Activated T-helper 1 cell treated with anti-CD3 and anti-CD28 coated beads, Interleukin-2, amount 50 U/mL, for 16 hours (primary cell): ENCODE results near the gene SLC4A1.

Source experiments
- DNase-seq, 2 donors: peaks; one replicate each; pipeline ENCODE4 v3.0.0-alpha.2; 2020; ENCODE audit warnings: low read depth in 1 of 2, low spot score in 1 of 2

SLC4A1 gene

DNA sequence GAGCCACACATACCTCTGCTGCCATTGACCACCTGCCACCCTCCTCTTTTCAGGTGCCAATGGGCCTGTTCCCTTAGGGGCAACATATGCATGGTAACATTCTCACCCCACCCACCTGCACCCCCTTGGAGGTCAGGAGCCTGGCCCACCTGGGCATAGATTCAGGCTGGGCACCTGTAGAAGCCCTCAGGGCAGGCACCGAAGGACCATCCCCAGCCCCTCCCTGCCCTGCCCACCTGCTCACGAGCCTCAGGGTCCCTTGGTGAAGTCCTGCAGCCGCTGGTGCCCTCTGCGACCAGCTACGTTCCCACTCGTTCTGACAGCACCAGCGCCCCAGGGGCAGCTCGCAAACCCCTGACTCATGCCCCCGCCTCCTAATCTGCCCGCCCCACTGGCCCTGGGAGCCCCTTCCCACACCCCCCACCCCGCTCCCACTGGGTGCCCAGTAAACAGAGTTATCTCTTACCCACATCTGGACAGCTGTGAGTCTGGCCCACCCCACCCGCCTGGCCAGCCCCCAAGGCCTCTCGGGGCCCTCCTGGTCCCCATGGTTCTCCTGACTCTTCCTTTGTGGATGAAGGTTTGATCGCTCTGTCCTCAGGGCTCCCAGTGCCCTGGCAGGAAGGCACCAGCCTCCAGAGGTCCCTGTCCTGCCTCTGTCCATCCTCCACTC is at the start of gene SLC4A1:
TSS of gene SLC4A1 (minus strand) at position 318 of the 673 bp plus-strand sequence. CDS start 5,269 bp downstream, outside the sequence.
- DNase-seq = no peak

DNA sequence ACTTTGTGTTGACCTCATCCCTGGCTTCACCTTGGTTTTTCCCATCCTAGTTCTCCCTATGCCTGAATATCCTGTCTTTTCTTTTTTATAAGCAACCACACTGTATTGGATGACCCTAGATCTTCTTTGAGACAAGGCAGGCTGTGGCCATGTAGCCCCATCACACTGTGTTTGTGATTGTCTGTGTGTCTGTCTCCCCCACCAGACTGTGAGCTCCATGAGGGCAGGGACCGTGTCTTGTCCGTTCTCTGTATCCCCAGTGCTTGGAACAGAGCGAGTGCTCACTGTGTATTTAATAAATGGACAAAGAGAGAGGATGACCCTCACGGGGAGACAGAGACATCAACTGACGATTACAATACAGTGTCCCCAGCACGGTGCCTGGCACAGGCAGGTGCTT is 49.6 kb upstream of the SLC4A1 start:
- DNase-seq = no peak

DNA sequence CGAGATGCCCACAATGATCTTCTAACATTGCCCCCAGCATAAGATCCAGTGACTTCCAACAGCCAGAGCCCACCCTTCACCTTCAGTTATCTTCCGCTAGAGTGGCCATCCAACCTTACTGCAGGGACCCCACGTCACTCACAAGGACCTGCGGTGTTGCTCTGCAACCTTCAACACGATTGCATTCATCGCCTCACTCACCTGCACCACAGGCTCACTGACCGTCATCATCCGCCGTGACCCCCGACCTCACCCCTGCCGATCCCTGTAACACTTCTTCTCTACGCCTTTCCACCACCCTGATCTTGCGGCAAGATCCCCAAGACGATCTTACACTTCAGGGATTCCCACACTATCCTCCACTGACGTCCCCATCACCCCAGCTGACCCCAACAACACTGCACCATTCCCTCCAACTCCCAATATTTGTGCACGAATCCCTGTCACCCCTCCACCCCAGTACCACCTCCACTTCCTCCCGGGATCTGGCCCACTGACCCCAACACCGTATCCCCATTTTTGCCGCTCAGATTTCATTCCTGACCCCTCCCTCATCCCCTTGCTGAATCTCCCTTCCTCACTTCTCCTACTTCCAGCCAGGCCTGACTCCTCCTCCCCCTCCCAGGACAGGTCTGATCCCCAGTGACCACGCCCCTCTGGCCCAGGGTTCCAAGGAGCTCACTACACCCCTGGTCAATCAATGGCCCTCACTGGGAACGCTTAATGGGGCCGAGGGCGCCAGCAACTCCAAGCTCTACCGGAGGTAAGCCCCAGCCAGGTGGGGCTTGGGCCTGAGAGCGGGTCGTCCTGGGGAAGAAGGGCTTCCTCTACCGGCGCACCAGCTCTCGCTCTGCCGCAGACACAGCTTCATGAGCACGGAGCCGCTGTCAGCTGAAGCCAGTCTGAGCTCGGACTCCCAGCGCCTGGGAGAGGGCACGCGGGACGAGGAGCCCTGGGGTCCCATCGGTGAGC is 48.1 kb upstream of the SLC4A1 start:
- DNase-seq = no peak

DNA sequence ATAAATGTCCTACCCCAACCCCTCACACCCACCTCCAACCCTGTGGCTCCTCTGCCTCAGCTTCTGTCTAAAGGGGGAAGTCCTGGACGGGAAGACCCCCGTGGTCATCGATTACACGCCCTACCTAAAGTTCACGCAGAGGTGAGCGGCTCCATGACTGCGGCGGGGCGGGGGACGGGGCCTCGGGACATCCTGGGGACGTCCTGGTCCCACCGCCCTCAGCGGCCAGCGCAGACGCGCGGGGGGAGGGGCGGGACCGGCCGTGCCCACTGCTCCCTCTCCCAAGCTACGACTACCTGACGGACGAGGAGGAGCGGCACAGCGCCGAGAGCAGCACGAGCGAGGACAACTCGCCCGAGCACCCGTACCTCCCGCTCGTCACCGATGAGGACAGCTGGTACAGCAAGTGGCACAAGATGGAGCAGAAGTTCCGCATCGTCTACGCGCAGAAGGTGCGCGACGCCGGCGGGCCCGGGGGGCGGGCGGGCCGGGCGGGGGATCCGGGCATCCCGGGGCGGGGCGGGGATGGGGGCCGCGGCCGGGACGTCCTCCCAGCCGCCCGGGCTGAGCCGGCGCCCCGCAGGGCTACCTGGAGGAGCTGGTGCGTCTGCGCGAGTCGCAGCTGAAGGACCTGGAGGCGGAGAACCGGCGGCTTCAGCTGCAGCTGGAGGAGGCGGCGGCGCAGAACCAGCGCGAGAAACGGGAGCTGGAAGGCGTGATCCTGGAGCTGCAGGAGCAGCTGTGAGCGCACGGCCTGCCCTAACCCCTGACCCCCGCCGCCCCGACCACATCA is 47.1 kb upstream of the SLC4A1 start:
- no peak for DNase-seq

DNA sequence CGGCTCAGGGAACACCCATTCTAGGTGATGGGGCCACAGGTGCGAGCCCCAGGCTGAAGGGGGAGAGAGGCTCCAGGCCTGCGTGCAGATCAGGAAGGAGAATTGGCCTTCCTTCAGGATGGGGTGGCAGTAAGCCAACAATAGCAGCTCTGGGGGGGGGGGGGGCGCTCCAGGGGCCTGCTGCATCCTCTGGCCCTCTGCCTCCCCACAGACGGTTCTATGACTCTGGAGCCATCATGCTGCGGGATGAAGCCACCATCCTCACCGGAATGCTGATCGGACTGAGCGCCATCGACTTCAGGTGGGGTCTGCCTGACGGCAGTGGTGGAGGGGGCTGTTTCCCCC is 46.6 kb upstream of the SLC4A1 start:
- DNase-seq = no peak

DNA sequence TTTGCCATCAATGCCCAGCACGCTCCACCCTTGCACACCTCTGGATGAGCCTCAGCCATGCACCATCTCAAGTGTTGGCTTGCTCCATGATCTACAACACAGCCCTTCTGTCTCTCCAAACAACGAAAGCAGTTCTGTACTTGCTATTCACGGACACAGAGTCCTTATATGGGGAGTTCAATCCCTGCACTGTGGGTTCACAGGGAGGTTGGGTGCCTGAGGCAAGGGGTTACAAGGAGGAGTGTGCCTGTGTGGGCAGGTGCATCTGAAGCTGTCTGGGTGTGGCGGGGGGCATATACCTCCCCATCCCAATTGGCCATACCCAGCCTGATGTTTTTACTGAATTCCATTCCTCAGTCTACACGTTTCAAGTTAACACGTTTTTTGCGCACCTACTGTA is 46.1 kb upstream of the SLC4A1 start:
- no peak for DNase-seq

DNA sequence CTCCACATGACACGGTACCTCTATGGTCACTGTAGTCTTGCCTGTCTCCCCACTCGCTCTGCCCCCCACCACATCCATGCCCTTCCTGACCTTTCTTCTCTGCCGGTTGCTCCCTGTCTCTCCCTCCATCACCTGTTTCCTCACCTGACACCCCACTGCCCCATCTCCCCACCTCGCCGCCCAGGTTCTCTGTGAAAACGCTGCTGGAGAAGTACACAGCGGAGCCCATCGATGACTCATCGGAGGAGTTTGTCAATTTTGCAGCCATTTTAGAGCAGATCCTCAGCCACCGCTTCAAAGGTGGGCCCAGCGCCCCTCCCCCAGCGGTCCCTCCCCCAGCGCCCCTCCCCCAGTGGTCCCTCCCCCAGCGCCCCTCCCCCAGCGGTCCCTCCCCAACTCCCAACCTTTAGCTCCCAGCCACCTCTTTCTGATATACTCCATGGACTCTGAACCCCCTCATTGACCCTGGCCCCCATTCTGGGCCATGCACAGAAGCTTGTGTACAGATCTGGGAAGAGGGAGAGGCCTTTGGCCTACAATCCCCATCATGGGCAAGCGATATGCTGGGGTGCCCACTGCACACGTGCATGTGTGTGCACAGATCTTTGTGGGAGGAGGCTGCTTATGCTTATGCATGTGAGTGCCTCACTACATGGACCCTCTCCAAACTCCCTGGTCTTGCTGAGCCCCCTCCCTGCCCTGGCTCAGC is 44.6 kb upstream of the SLC4A1 start:
- DNase-seq = no peak

DNA sequence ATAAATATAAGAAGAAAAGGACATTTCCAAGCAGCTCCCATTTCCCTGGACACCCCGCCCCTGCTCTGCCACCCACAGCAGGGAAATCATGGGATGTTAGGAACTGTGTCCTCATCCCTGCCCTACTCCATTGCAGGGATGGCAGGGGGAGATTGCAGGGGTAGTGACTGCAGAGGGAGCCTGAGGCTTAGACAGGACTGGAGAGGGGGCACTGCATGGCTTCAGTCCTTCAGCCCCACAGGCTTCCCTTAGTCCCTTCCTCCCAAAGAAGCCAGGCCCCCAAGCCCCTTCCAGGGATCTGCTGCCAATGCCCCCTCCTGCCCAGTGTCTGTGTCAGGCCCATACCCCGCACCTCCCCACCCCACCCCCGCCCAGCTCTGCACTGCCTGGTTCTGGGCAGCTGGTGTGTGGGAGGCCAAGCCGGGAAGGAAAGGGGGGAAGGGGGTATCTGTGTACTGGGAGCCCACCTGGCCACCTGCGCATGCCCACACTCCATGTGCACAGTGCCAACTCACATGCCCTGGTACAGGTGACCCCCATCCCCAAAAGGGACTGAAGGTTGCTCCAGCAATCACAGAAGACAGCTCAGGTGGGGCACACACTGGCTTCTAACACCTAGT is 43.7 kb upstream of the SLC4A1 start:
- no peak for DNase-seq

DNA sequence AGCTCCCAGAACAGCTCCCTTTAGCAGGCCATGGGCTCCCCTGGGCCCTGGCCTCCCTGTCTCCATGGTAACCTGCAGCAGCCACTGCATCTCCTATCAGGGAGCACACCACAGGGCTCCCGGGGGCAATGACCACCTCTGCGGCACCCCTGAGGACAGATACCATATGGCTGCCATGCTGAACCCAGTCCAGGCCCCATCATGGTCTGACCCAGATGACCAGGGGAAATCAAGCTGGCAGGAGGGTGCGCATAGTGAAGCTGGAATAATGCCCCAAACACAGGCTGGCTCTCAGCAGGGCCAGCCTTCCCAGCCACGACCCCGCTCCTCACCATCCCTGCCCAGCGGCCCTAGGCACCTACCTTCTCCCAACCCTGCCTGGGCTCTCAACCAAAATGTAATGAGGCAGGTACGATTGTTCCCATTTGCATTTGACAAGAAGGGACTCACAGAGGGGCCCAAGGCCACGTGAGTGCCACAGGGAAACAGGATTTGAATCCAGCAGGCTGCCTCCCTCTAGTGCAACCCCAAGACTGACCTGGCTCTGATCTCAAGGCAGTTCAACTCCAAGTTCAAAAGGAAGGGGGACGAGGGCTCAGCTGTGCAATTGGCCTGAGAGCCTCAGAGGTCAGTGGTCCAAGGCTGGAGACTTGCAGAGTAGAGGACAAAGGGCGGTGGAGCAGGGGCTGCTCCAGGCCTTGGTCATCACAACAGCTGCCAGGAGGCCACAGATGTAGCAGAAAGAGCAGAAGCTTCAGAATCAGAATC is 42.9 kb upstream of the SLC4A1 start:
- no peak for DNase-seq

DNA sequence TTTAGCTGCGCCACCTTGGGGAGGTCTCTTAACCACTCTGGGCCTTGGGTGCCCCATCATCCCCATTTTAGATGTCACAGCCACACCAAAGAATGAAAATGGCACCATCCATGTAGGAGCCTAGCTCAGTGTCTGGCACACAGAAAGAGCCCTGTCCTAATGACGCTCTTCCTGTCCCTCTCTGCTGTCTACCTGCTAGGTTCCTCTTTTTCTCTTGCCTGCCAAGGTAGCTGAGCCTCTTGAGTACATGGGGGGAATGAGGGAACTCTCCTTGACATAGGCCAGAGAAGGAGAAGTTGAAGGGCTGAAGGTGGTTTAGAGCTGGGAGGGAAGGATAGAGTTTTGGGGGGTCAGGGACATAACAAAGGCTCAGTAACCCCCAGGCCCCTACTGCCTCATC is 42.3 kb upstream of the SLC4A1 start:
- DNase-seq = no peak

DNA sequence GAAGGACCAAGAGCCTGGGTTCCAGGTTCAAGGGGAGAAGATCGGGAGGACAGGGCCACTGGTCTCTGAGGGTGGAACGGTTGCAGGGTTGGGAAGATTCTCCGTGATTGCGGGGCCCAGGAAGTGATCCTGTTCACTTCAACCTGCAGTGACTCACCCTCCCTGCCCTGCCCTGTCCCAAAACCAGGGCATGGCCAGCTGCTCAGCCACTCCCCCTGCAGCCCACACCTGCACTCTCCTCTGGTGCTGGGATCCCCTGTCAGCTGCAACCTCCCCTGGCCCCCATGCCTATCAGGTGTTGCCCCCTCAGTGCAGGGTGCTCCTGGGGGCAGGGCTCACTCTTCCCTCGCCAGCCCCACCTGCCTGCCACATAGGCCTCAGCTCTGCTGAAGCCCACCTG is 41.5 kb upstream of the SLC4A1 start:
- no peak for DNase-seq

DNA sequence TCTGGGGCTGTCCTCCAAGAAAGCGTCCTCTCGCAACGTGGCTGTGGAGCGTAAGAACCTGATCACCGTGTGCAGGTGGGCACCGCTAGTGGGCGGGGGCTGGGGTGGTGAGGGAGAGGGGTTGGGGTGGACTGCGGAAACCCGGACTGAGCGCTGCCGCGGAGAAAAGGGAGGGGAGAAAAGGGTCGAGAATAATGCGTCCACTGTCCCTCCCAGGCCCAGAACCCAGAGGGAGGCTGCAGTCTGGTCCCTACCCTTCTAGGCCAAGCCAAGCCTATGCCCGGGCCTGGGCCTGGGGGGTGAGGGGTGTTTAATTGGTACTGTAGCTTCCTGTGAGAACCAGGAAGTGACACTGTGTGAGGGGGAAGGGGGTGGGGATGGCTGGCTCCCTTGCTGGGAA is 40.9 kb upstream of the SLC4A1 start:
- no peak for DNase-seq

DNA sequence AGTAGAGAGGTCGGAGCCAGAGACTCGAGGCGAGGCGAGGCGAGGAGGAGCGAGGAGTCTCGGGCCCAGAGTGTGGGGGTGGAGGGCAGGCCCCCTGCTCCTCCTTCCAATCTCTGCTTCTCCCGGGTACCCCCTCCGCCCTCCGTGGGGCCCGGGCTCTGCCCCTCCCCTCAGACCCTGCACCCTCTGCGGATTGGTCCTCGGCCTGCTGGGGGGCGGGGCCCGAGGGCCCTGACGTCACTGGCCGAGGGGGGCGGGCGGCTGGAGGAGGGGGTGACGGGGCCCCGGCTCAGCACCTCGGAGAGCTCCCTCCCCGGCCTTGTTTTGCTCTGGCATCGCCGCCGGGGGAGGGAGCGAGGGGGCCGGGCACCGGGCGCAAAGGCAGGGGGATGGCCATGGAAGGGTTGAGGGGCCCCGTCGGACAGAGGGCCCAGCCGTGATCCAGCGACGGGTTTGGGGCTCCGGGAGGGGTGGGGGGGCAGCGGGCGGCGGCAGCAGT is 40.4 kb upstream of the SLC4A1 start, which contains the start of gene RUNDC3A:
TSS of gene RUNDC3A (plus strand) at position 282 of the 499 bp plus-strand sequence. CDS start 232 bp downstream, outside the sequence.
- peak; percentile 74 to 75 for DNase-seq

DNA sequence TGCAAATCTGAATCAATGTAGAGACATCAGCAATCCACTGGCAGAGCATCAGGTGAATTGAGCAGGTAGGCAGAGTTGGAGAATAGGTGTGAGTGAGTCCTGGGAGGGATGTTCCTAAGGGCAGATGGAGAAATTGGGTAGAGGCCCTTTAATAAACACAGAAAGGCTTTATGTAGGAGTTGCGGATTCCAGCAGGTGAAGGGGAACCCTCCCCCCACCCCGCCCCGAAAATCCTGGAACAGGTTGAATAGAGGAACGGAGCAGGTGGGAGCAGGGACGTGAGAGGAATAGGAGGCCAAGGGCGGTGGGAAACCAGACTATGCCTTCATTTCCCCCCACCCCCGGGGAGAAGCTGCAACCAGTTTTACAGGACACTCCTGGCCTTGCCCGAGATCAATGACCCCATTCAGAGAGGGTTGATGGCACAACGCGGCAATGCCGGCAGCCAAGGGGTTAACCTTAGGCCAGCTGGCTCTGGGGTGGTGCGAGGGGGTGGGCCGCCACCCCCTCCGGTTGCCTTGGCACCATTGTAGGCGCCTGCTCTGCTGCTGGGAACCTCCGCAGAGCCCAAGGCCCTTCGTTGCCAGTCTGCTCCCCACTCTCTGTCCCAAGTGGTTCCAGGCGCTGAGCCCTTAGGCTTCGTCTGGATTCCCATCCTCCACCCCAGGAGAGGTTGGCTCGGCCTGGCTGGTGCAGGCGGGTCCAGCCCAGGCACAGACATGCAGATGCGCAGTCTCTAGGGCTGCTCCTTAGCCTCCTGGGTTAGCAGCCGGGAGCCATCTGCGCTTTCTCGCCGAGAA is 39.7 kb upstream of the SLC4A1 start:
- no peak for DNase-seq

DNA sequence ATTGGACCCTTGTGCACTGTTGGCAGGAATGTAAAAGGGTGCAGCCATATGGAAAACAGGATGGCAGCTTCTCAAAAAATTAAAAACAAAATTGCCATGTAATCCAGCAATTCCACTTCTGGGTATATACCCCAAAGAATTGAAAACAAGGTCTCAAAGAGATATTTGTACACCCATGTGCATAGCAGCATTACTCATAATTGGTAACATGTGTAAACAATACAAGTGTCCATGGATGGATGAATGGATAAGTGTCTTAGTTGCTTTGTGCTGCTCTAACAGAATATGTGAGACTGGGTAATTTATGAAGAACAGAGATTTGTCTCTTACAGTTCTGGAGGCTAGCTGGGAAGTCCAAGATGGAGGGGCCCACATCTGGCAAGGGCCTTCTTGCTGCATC is 36.7 kb upstream of the SLC4A1 start:
- DNase-seq = no peak

DNA sequence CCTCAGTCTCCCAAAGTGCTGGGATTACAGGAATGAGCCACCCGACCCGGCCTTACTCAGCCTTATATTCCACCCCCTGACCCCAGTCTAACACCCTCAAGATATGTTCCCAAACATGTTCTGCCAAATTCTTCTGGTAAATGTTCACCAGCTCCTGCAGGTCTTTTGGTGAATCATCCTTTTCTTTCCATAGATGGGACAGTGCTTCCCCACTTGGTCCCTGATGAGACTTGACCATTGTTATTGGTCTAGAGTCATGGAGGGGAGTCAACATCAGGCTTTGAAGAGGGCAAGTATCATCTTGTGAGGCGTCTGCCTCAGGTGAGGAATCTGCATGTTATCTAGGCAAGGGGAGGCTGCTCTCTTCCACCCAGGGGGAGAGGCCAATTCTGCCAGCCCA is 30.0 kb upstream of the SLC4A1 start:
- no peak for DNase-seq

DNA sequence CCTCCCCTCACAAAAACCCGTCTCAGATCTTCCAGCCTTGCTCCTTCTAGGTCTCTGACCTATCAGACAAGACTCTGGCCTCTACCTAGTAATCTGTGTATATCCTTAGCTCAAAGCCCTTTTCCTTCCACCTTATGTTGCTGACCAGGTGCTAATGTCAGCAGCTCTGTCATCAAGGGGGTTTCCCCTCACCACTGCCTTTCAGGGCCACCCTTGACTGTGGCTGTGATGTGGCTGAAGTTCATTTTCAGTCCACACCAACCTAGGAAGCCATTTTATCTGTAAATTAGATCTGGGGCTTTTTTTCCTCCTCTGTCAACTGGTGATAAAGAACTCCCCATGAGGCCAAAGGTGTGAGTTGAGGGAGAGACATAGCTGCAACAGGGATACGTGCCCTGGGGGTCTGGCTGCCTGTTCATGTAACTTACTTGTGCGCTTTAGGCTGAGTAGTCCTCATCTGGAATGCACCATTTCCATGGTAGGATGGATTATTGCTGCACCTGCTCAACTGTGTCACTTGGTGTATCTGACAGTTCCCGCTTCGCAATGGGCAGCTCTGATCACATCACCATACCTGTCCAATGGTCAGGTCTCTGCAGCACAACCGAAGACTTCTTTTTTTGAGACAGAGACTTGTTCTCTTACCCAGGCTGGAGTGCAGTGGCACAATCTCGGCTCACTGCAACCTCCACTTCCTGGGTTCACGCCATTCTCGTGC is 25.7 kb upstream of the SLC4A1 start:
- no peak for DNase-seq

DNA sequence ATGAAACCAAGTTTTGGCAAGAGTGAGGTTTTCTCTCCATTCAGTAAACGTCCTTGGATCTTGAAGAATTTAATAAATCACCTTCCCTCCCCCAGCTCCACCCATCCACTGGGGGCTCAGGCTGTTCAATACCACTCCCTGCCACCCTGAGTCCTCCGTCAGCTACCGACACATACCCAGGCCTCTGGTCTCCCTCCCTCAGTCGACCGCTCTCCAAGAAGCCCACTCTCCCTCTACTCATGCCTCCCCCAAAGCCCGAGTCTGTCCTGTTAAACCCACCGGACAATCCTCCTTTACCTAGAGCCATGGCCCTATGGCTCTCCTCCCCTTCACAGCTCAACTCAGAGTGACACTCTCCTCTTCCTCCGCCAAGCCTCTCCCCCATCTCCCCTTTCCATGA is 19.7 kb upstream of the SLC4A1 start:
- no peak for DNase-seq
